ENCODE results near the gene PSMA6. TPM values are rescaled to one million over a fixed set of nuclear protein-coding genes. Genes with fewer than 3 reads are reported as not detected.
"Not testable (repeated sequence)": the region's sequence is repeated elsewhere in the genome, so short reads cannot be mapped to it uniquely, and the experiment has no call there.

The PSMA6 gene
- polyA plus RNA-seq, 1 experiment, result 300 TPM

DNA sequence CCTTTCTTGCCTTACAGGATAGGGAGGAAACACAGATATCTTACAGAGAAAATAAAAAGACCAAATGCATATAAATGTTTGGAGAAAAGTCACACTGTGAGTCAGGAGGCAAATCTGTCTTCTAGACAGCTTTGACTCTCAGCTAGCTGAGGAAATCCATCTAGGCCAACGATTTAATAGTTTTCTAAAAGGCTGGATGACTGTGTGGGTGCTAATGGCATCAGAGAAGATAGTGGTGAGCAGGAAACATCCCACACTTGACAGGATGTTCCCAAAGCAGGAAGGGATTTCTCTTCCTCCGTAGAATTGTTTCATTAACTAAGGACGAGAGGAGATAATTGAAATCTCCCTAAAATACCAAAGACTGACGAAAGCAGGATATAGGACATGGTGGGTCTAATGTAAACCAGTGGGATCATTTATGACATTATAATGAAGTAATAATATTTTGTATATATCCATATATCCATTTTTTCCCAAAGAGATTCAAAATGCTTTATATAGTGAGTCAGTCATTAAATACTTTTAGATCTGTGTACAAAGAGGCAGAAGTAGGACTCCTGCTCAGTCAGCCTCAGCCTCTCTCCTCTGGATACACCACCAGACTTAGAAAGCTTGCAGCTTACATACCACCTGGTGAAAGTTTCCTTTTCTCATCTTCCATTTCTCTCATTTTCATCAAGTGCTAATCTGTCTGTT lies 44.3 kb upstream of the PSMA6 start:
- CTCF ChIA-PET, result interaction anchor here (1.2 to 1.6 kb wide), 3 partner anchors 9 to 33 kb away, joined by 3 to 6 read pairs (median 3); no protein-coding TSS in a partner anchor
- no peak for DNase-seq (ENCODE audit: low read depth, low spot score)

DNA sequence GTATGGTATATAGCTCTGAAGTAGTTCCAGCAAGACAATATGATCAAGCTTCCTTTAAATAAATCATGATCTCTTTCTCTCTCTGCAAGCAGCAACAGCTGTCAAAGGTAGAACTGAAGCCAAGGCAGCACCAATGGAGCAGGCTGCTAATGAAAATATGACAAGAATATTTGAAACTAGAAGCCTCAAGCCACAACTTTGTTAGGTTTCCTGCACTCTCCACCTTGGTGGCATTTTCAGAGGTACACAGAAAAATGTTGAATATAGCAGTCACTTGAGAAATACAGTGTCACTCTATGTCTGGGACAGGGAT lies 43.8 kb upstream of the PSMA6 start:
- TF ChIP-seq, protein P1, sequence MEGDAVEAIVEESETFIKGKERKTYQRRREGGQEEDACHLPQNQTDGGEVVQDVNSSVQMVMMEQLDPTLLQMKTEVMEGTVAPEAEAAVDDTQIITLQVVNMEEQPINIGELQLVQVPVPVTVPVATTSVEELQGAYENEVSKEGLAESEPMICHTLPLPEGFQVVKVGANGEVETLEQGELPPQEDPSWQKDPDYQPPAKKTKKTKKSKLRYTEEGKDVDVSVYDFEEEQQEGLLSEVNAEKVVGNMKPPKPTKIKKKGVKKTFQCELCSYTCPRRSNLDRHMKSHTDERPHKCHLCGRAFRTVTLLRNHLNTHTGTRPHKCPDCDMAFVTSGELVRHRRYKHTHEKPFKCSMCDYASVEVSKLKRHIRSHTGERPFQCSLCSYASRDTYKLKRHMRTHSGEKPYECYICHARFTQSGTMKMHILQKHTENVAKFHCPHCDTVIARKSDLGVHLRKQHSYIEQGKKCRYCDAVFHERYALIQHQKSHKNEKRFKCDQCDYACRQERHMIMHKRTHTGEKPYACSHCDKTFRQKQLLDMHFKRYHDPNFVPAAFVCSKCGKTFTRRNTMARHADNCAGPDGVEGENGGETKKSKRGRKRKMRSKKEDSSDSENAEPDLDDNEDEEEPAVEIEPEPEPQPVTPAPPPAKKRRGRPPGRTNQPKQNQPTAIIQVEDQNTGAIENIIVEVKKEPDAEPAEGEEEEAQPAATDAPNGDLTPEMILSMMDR (IDR thresholded peaks at IDR 0.05; ENCODE audit: low read depth, low read length), result no peak
- ChIA-PET POLR2A (interaction anchor here (0.6 kb wide), 1 partner anchor 178 kb away, joined by 4 read pairs; no protein-coding TSS in a partner anchor), CTCF (interaction anchor here (1.2 to 1.3 kb wide), 2 partner anchors 10 to 33 kb away, joined by 3 to 6 read pairs; no protein-coding TSS in a partner anchor)
- Histone ChIP-seq H3K9me3 (ENCODE audit: control insufficient read depth, insufficient read depth, low read length) (no peaks in the 10 kb centered on the region), H3K27ac (ENCODE audit: low read depth, low read length) (no peak overlapping the region), H3K27me3 (ENCODE audit: control insufficient read depth, insufficient read depth, low read length) (no peaks in the 10 kb centered on the region), H3K4me3 (ENCODE audit: low read depth, low read length) (no peak overlapping the region)
- no peak for DNase-seq (ENCODE audit: low read depth, low spot score)

More for the DNA sequence above, 44.3 kb upstream of the PSMA6 start:
- TF ChIP-seq, protein P1 (IDR thresholded peaks at IDR 0.05; ENCODE audit: low read depth, low read length), result no peak
- Histone ChIP-seq H3K27ac (ENCODE audit: low read depth, low read length) (no peak overlapping the region), H3K4me3 (ENCODE audit: low read depth, low read length) (no peak overlapping the region), H3K9me3 (ENCODE audit: control insufficient read depth, insufficient read depth, low read length) (no peaks in the 10 kb centered on the region), H3K27me3 (ENCODE audit: control insufficient read depth, insufficient read depth, low read length) (no peaks in the 10 kb centered on the region)
- POLR2A ChIA-PET, result no interaction called here

GRCh38 chr14:35250319-35250718 lies 41.9 kb upstream of the PSMA6 start:
- TF ChIP-seq, protein P1 (IDR thresholded peaks at IDR 0.05; ENCODE audit: low read depth, low read length), result no peak
- ChIA-PET POLR2A (no interaction called here), CTCF (interaction anchor here (0.5 to 1.9 kb wide), 3 partner anchors 12 to 161 kb away, joined by 3 to 6 read pairs (median 5); no protein-coding TSS in a partner anchor)

GRCh38 chr14:35252451-35252868 lies 39.7 kb upstream of the PSMA6 start:
- no peaks in the 10 kb centered on the region for H3K27me3 ChIP-seq (ENCODE audit: control insufficient read depth, insufficient read depth, low read length)
- TF ChIP-seq, protein P1 (IDR thresholded peaks at IDR 0.05; ENCODE audit: low read depth, low read length), result no peak
- no peak for DNase-seq (ENCODE audit: low read depth, low spot score)
- no peak overlapping the region for H3K27ac ChIP-seq (ENCODE audit: low read depth, low read length)
- no peaks in the 10 kb centered on the region for H3K9me3 ChIP-seq (ENCODE audit: control insufficient read depth, insufficient read depth, low read length)
- CTCF ChIA-PET, result no interaction called here
- POLR2A ChIA-PET, result no interaction called here
- H3K4me3 ChIP-seq (ENCODE audit: low read depth, low read length), result no peak overlapping the region

More at GRCh38 chr14:35250319-35250718, 41.9 kb upstream of the PSMA6 start:
- Histone ChIP-seq H3K27ac (ENCODE audit: low read depth, low read length) (no peak overlapping the region), H3K27me3 (ENCODE audit: control insufficient read depth, insufficient read depth, low read length) (no peaks in the 10 kb centered on the region), H3K9me3 (ENCODE audit: control insufficient read depth, insufficient read depth, low read length) (no peaks in the 10 kb centered on the region), H3K4me3 (ENCODE audit: low read depth, low read length) (no peak overlapping the region)
- DNase-seq (ENCODE audit: low read depth, low spot score), result no peak

GRCh38 chr14:35253056-35253455 lies 39.1 kb upstream of the PSMA6 start:
- DNase-seq (ENCODE audit: low read depth, low spot score); H3K9me3 ChIP-seq (ENCODE audit: control insufficient read depth, insufficient read depth, low read length); H3K4me3 ChIP-seq (ENCODE audit: low read depth, low read length); CTCF ChIA-PET; H3K27me3 ChIP-seq (ENCODE audit: control insufficient read depth, insufficient read depth, low read length); H3K27ac ChIP-seq (ENCODE audit: low read depth, low read length): not testable (repeated sequence)
- POLR2A ChIA-PET, result interaction anchor here (0.7 kb wide), 1 partner anchor 14 kb away, joined by 4 read pairs; no protein-coding TSS in a partner anchor

DNA sequence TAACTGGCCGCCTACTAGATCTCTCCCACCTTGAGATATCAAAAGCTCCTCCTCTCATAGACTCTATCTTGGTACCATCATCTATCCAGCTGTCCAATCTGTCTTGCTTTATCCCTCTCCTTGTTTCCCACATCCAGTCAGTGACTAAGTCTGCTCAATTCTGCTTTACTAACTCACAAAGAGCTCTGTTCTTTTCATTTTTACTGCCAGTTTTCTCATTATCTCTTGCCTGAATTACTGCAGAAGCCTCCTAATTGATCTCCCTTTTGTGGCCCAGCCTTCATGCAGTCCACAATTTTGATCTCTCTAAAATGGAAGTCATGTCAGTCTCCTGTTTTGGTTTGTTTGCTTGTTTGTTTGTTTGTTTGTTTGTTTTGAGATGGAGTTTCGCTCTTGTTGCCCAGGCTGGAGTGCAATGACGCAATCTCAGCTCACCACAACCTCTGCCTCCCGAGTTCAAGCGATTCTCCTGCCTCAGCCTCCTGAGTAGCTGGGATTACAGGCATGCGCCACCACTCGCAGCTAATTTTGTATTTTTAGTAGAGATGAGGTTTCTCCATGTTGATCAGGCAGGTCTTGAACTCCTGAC lies 38.1 kb upstream of the PSMA6 start:
- H3K4me3 ChIP-seq (ENCODE audit: low read depth, low read length); POLR2A ChIA-PET; DNase-seq (ENCODE audit: low read depth, low spot score); H3K27me3 ChIP-seq (ENCODE audit: control insufficient read depth, insufficient read depth, low read length); H3K27ac ChIP-seq (ENCODE audit: low read depth, low read length); H3K9me3 ChIP-seq (ENCODE audit: control insufficient read depth, insufficient read depth, low read length): not testable (repeated sequence)
- CTCF ChIA-PET, result interaction anchor here (1.2 kb wide), 1 partner anchor 24 kb away, joined by 4 read pairs; no protein-coding TSS in a partner anchor

Data from AG04450 (cell line).